NB4 (cell line): ENCODE data around the gene LRRN3.

Experiments used
- POLR2A ChIP-seq: IDR thresholded peaks from 2 replicates; pipeline ENCODE4 v1.6.1; 2011; ENCODE audit warnings: mild to moderate bottlenecking; ENCODE audit not compliant: insufficient read length; ENCODE audit errors: extremely low read depth
- TF ChIP-seq, protein P1 (sequence below): IDR thresholded peaks from 2 replicates; pipeline ENCODE4 v1.6.1; 2011; ENCODE audit warnings: low read depth, low read length
- TF ChIP-seq, protein P2 (sequence below): IDR thresholded peaks from one replicate; pipeline ENCODE4 v1.5.1; 2012; ENCODE audit warnings: low read depth, low read length

DNA sequence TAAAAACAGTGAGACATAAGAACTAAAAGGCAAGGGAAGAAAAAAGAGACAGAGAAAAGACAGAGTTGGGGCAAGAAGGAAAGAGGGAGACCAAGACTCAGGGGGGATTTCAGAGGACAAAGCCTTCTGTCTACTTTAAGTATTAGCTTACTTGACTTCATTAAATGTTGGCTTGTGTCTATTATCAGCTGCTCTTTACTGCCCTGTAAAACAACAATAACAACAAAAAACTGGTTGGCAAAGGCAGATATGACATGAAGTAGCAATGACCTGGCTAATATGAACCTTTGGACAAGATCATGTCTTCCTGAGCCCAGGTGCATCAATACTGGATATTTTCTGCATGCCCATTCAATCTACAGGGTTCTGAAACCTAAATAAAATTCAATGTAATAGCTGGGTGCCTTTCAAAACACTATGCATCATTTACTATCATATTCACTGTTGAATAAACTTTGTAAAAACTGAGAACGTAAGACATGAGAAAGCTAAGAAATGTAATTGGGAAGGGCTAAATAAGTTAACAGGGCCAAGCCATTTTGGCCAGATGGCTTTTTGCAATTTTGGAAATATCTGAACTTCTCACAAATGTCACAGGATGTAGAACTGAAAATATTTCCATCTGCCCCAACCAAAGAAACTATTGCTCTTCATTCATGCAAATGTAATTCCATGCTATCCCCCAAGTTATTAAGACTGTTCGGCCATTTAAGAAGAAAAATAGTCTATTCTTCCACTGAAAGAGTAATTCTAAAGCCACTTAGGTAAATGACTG lies 49.4 kb downstream of the LRRN3 start:
- TF ChIP-seq POLR2A = no peak
- TF ChIP-seq, protein P1, sequence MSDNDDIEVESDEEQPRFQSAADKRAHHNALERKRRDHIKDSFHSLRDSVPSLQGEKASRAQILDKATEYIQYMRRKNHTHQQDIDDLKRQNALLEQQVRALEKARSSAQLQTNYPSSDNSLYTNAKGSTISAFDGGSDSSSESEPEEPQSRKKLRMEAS = no peak
- TF ChIP-seq, protein P2, sequence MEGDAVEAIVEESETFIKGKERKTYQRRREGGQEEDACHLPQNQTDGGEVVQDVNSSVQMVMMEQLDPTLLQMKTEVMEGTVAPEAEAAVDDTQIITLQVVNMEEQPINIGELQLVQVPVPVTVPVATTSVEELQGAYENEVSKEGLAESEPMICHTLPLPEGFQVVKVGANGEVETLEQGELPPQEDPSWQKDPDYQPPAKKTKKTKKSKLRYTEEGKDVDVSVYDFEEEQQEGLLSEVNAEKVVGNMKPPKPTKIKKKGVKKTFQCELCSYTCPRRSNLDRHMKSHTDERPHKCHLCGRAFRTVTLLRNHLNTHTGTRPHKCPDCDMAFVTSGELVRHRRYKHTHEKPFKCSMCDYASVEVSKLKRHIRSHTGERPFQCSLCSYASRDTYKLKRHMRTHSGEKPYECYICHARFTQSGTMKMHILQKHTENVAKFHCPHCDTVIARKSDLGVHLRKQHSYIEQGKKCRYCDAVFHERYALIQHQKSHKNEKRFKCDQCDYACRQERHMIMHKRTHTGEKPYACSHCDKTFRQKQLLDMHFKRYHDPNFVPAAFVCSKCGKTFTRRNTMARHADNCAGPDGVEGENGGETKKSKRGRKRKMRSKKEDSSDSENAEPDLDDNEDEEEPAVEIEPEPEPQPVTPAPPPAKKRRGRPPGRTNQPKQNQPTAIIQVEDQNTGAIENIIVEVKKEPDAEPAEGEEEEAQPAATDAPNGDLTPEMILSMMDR = no peak
